Upper lobe of left lung (tissue), 6 donors: ENCODE results near the gene CDK6. TPM values are rescaled to one million over a fixed set of nuclear protein-coding genes. Genes with fewer than 3 reads are reported as not detected.

Experiments used
- ATAC-seq, 2 donors: fragments of 200-7000 bp; cut with Tn5 transposase; one replicate each; pipeline ENCODE4 v1.9.1; 2022; ENCODE audit warnings: mild to moderate bottlenecking in 2 of 2, moderate library complexity in 2 of 2; ENCODE audit not compliant: low FRiP score in 2 of 2
- DNase-seq, 2 donors: peaks; one replicate each; pipeline ENCODE4 v3.0.0-alpha.2; 2019 to 2020
- H3K27ac ChIP-seq, 4 donors: fragments of 200-600 bp; sonication (generic); one replicate each; pipeline ENCODE4 v1.5.1; 2016 to 2019
- H3K27me3 ChIP-seq, 4 donors: fragments of 200-600 bp; sonication (generic); one replicate each; pipeline ENCODE4 v1.5.1; 2017 to 2019
- H3K36me3 ChIP-seq, 4 donors: fragments of 200-600 bp; sonication (generic); one replicate each; pipeline ENCODE4 v1.5.1; 2016 to 2019
- H3K4me1 ChIP-seq, 4 donors: fragments of 200-600 bp; sonication (generic); one replicate each; pipeline ENCODE4 v1.5.1; 2018 to 2019
- H3K4me3 ChIP-seq, 4 donors: fragments of 200-600 bp; sonication (generic); one replicate each; pipeline ENCODE4 v1.5.1; 2017 to 2019; ENCODE audit warnings: mild to moderate bottlenecking in 2 of 4, moderate library complexity in 1 of 4
- H3K9me3 ChIP-seq, 4 donors: fragments of 200-600 bp; sonication (generic); one replicate each; pipeline ENCODE4 v1.5.1; 2018 to 2019
- EP300 ChIP-seq, 4 donors: sonication (generic); formaldehyde crosslinking; IDR thresholded peaks; one replicate each; pipeline ENCODE4 v1.5.1; 2017; ENCODE audit warnings: antibody characterized with exemption in 4 of 4, control low read depth in 2 of 4
- POLR2A ChIP-seq, 4 donors: fragments of 450-650 bp; IDR thresholded peaks; one replicate each; pipeline ENCODE4 v1.5.1; 2016 to 2017; ENCODE audit warnings: antibody characterized with exemption in 4 of 4, mild to moderate bottlenecking in 2 of 4
- POLR2AphosphoS5 ChIP-seq, 2 donors: sonication (generic); formaldehyde crosslinking; IDR thresholded peaks; one replicate each; pipeline ENCODE4 v1.5.1; 2017; ENCODE audit warnings: antibody characterized with exemption in 2 of 2
- WGBS, 2 donors: methylation state at CpG; one replicate each; pipeline ENCODE4 v1.1.5; 2017 to 2018; 5-methylcytosine and 5-hydroxymethylcytosine counted together
- total RNA-seq, 6 donors: library from RNA; depleted of rRNA in 4 of 6; stranded (reverse); fragments of >200 nt in 4 of 6; gene quantifications; one replicate each; pipeline versions ENCODE4 v1.1.0 to v1.2.1, GENCODE V29; 2016 to 2021
- TF ChIP-seq, protein P1 (sequence below), 6 experiments: fragments of 450-650 bp in 4 of 6; fragments of 200-600 bp in 2 of 6; sonication (generic) in 2 of 6; IDR thresholded peaks; one replicate each; pipeline ENCODE4 v1.5.1; 2016 to 2019; ENCODE audit warnings: antibody characterized with exemption in 6 of 6
- donor health status: DM: no; HTN: no; CAD: no; lungs with moderate emphysema.
- donor health status: DM: no; HTN: yes; CAD: no; lungs with severe emphysema.

The CDK6 gene
- total RNA-seq, 6 donors from 2014 or later: 15.7 to 26.9 (median 19.9) TPM

DNA sequence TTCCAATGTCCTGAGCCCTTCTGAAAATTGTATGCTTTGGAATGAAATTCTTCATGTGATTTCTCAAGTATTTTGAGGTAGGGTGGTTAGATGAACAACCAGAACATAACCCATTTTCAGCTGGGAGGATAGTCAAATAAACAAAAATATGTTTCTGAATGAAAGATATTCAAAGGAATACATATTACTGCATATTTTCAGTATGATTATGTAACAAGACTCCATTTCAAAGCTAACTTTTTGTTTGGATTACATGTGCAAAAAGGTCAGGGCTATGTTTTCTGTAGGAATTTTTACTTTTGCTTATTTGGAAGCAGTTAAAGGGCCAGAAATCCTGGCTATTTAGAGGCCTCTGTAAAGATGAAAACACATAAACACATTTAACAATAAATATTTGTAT is 27.7 kb downstream of the CDK6 start:
- H3K27me3 ChIP-seq: no peaks in the 10 kb centered on the region
- ATAC-seq (no peak), DNase-seq (no peak)
- H3K4me1 ChIP-seq: peaks cover 12 to 20% (median 16%) of the 10 kb centered on the region in 4 donors
- H3K9me3 ChIP-seq: no peaks in the 10 kb centered on the region
- TF ChIP-seq POLR2A (IDR thresholded peaks at IDR 0.05): no peak
- H3K4me3 ChIP-seq: no peak overlapping the region
- no peaks in the 10 kb centered on the region for H3K36me3 ChIP-seq
- H3K27ac ChIP-seq: peak overlapping the region in 2 of 4 donors; percentile 72 to 73

DNA sequence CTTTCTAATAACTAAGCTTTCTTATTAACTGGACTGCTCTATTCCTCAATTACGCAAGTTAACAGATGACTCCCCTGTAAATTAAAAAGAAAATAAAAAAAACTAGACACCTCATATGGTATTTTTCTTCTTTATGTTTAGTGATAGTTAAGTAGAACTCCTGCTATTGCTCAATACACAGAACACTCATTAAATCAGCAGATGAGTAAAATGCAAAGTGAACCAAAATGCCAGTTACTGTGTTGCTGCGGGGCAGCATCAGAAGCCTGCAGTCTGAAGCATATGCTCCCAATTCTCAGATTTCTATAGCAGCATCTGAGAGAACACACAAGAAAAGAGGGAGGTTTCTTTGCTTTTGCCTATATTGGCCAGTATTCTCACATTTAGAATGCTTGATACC is 28.4 kb downstream of the CDK6 start:
- peaks cover 12 to 18% (median 15%) of the 10 kb centered on the region in 4 donors for H3K4me1 ChIP-seq
- H3K27me3 ChIP-seq: no peaks in the 10 kb centered on the region
- no peak overlapping the region for H3K27ac ChIP-seq
- no peaks in the 10 kb centered on the region for H3K36me3 ChIP-seq
- H3K9me3 ChIP-seq: no peaks in the 10 kb centered on the region
- 83 to 91% methylated on average over 2 of the region's 2 CpGs for WGBS, 2 donors
- H3K4me3 ChIP-seq: no peak overlapping the region
- DNase-seq (no peak), ATAC-seq (no peak)
- TF ChIP-seq, protein P1, sequence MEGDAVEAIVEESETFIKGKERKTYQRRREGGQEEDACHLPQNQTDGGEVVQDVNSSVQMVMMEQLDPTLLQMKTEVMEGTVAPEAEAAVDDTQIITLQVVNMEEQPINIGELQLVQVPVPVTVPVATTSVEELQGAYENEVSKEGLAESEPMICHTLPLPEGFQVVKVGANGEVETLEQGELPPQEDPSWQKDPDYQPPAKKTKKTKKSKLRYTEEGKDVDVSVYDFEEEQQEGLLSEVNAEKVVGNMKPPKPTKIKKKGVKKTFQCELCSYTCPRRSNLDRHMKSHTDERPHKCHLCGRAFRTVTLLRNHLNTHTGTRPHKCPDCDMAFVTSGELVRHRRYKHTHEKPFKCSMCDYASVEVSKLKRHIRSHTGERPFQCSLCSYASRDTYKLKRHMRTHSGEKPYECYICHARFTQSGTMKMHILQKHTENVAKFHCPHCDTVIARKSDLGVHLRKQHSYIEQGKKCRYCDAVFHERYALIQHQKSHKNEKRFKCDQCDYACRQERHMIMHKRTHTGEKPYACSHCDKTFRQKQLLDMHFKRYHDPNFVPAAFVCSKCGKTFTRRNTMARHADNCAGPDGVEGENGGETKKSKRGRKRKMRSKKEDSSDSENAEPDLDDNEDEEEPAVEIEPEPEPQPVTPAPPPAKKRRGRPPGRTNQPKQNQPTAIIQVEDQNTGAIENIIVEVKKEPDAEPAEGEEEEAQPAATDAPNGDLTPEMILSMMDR (IDR thresholded peaks at IDR 0.05): no peak
- TF ChIP-seq EP300 (IDR thresholded peaks at IDR 0.05) (no peak), POLR2AphosphoS5 (IDR thresholded peaks at IDR 0.05) (no peak)

DNA sequence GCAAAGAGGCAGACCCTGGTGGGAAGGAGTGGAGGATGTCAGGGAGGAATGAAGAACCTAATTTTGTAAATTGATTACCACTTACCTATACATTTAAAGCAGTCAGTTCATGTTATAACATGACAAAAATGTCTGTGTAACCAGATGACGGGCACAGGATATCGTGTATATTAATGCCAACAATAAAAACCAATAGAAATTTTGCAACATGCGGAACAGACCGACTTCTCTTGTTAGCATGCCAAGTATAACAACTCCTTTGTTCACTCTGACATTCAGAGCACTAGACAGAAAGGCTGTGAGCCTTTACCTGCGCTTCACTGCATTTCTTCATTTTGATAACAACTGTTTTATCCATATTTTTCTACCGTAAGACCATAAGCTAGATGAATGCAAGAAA is 29.9 kb downstream of the CDK6 start:
- H3K27ac ChIP-seq: no peak overlapping the region
- ATAC-seq: no peak

DNA sequence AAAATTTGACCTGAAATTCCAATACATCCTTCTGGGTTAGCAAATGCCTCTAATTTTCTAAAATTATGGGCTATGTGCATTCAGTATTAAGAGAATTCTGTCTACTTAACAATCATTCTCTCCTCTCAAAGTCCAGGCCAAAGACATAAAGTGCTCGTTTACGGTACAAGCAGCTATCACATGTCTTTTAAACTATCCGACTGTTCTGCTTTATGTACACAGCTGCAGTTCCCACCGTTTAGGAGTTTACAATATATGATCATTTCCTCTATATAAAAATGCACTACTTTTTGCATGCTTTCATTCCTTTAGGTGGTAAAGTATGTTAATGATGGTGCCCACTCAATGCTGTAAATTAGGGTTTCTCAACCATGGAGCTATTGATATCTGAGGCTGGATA is 34.0 kb downstream of the CDK6 start:
- 72 to 74% methylated on average over 4 of the region's 4 CpGs for WGBS, 2 donors

More for the DNA sequence above, 29.9 kb downstream of the CDK6 start:
- Histone ChIP-seq H3K4me3 (no peak overlapping the region), H3K4me1 (peaks cover 12 to 18% (median 15%) of the 10 kb centered on the region in 4 donors), H3K27me3 (no peaks in the 10 kb centered on the region), H3K36me3 (no peaks in the 10 kb centered on the region), H3K9me3 (no peaks in the 10 kb centered on the region)
- no peak for DNase-seq
- 80 to 84% methylated on average over 6 of the region's 6 CpGs for WGBS, 2 donors
- TF ChIP-seq POLR2A (IDR thresholded peaks at IDR 0.05) (no peak), EP300 (IDR thresholded peaks at IDR 0.05) (no peak), POLR2AphosphoS5 (IDR thresholded peaks at IDR 0.05) (no peak)
- TF ChIP-seq, protein P1 (IDR thresholded peaks at IDR 0.05): no peak

DNA sequence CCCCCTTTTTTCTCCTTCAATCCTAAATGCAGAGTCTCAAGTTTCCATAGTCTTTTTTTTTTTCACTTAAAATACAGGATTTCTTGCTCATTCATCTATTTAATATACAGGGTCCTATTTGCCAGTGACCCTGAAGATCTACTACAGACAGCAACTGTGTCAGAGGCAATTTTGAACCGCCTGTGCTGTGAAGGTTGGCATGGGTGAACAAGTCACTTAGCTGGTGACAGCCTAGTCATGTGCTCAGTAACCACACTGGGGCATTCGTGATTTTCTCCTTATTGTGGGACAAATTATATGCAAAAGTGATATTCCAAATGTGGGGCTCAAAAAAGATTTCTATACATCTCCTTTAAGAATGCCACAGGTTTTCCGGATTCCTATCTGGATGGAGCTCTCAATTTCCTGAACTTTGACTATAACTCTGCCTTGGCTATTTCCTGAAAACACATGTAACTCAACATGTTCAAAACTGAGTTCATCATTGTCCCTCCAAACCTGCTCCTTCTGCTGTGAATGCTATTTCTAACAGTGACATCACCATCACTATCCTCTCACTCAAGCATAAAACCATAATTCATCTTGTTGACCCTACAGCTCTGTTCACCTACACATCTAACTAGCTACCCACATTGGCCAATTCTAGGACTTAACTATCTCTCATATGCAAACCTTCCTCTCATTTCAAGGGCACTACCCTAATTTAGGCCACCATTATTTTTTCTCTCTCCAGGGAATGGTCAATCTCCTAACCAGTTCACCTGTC is 36.7 kb downstream of the CDK6 start:
- Histone ChIP-seq H3K4me3 (no peak overlapping the region), H3K27me3 (no peaks in the 10 kb centered on the region), H3K36me3 (no peaks in the 10 kb centered on the region), H3K9me3 (no peaks in the 10 kb centered on the region), H3K27ac (no peak overlapping the region), H3K4me1 (peaks cover 12 to 20% (median 16%) of the 10 kb centered on the region in 4 donors)
- DNase-seq: no peak
- no peak for ATAC-seq
- TF ChIP-seq EP300 (IDR thresholded peaks at IDR 0.05) (no peak), POLR2AphosphoS5 (IDR thresholded peaks at IDR 0.05) (no peak), POLR2A (IDR thresholded peaks at IDR 0.05) (no peak)
- TF ChIP-seq, protein P1 (IDR thresholded peaks at IDR 0.05): no peak
- 58 to 61% methylated on average over 3 of the region's 3 CpGs for WGBS, 2 donors

More for the DNA sequence above, 34.0 kb downstream of the CDK6 start:
- no peak overlapping the region for H3K27ac ChIP-seq
- ATAC-seq (no peak), DNase-seq (no peak)
- no peaks in the 10 kb centered on the region for H3K9me3 ChIP-seq
- H3K4me1 ChIP-seq: peaks cover 11 to 16% (median 14%) of the 10 kb centered on the region in 4 donors
- H3K4me3 ChIP-seq: no peak overlapping the region
- no peaks in the 10 kb centered on the region for H3K27me3 ChIP-seq
- TF ChIP-seq, protein P1 (IDR thresholded peaks at IDR 0.05): no peak
- no peak for TF ChIP-seq POLR2A (IDR thresholded peaks at IDR 0.05)
- TF ChIP-seq EP300 (IDR thresholded peaks at IDR 0.05): no peak
- TF ChIP-seq POLR2AphosphoS5 (IDR thresholded peaks at IDR 0.05): no peak
- no peaks in the 10 kb centered on the region for H3K36me3 ChIP-seq
